Measurements from ENCODE around the gene ZC3H10. TPM values are rescaled to one million over a fixed set of nuclear protein-coding genes. Genes with fewer than 3 reads are reported as not detected.

ZC3H10 gene
- total and polyA plus RNA-seq, 2 of the 13 experiments (the other 11 are each of a cell fraction or from before 2014, with no cell fraction given): 0.70 to 2.3 TPM

- WGBS (ENCODE audit: low lambda C conversion rate): 84% methylated on average over 11 of the region's 11 CpGs
- in situ Hi-C loops (cut with HindIII; ENCODE audit: extremely low pct_ligation_motif_present, low pct_unique_long_range_greater_than_20kb): no loop called here
- peaks cover 25% of the 10 kb centered on the region for H3K79me2 ChIP-seq (ENCODE audit: insufficient read depth, low read length)
- no peak for FAIRE-seq
- H3K27me3 ChIP-seq (ENCODE audit: control insufficient read depth in 1 of 2, insufficient read depth in 2 of 2, low read length in 2 of 2): no peaks in the 10 kb centered on the region; a peak in 1 of 5 replicates
- H3K4me2 ChIP-seq (ENCODE audit: low read depth, low read length): peak overlapping the region; percentile 83
- H3K27ac ChIP-seq (ENCODE audit: extremely low read length, insufficient read depth, low read length): peak overlapping the region; percentile 18
- H3K4me1 ChIP-seq (ENCODE audit: insufficient read depth, low read length): peaks cover 36% of the 10 kb centered on the region
- H3K9ac ChIP-seq (ENCODE audit: insufficient read depth, low read depth, low read length): no peak overlapping the region
- H3K4me3 ChIP-seq (replicated peaks in 1 of 3; ENCODE audit: insufficient read depth in 1 of 3, low read depth in 2 of 3, low read length in 3 of 3): peak overlapping the region in 1 of 3 experiments; percentile 99; a peak in 2 of 6 replicates
- CTCF ChIA-PET (ENCODE audit: low intra/inter-chr PET ratio, low total read pairs): no interaction called here
- peaks cover 29 to 52% of the 10 kb centered on the region in 2 experiments for H3K36me3 ChIP-seq (replicated peaks in 1 of 2; ENCODE audit: control insufficient read depth in 1 of 2, insufficient read depth in 2 of 2, low read length in 2 of 2)
- BruUV-seq (replicated peaks): no TSS peak
- intact Hi-C loops (cut with micrococcal nuclease; ENCODE audit: unreplicated experiment): no loop called here
- H4K20me1 ChIP-seq (ENCODE audit: insufficient read depth, low read length): peaks cover 28% of the 10 kb centered on the region
- H3K9me3 ChIP-seq (ENCODE audit: low read length): no peaks in the 10 kb centered on the region
- ATAC-seq: no peak
- TF ChIP-seq RBFOX2 (IDR thresholded peaks at IDR 0.05; ENCODE audit: low read depth, low read length) (peak; percentile 49; the same call in 1 of the 2 replicates), ZBTB43 (CRISPR knock-in tag; conservative IDR thresholded peaks at IDR 0.05) (no peak), POLR2A (IDR thresholded peaks at IDR 0.05; ENCODE audit: insufficient read depth in 1 of 2, low read depth in 2 of 2, low read length in 2 of 2) (peak in 1 of 2 experiments; percentile 49; a peak in 2 of 4 replicates), NONO (IDR thresholded peaks at IDR 0.05) (no peak), NONO (CRISPR knock-in tag; conservative IDR thresholded peaks at IDR 0.05) (0 out of 2 replicates have a peak, but pooled peaks have one; percentile 29), UBTF (CRISPR knock-in tag; IDR thresholded peaks at IDR 0.05) (peak; percentile 9; the same call in 1 of the 2 replicates)
- POLR2A ChIA-PET: interaction anchor here (0.8 to 3.4 kb wide), 10 partner anchors 9 to 61 kb away, joined by 3 to 24 read pairs (median 6); partner anchors contain the start of genes ESYT1, MYL6B, RNF41 and SMARCC2
- H2AFZ ChIP-seq (ENCODE audit: low read length): no peak overlapping the region
- no peak for DNase-seq (ENCODE audit: low spot score)
These were observed 43.0 kb downstream of the ZC3H10 start for GRCh38 chr12:56160894-56161689.

Measured in HepG2 (cell line).